NCI-H1930 (cell line): ENCODE measurements around the gene FGD3.

Source experiments
- DNase-seq, 2 experiments: peaks; one replicate each; lab custom pipeline; 2025; lab: John Stamatoyannopoulos, UW

FGD3 gene

DNA sequence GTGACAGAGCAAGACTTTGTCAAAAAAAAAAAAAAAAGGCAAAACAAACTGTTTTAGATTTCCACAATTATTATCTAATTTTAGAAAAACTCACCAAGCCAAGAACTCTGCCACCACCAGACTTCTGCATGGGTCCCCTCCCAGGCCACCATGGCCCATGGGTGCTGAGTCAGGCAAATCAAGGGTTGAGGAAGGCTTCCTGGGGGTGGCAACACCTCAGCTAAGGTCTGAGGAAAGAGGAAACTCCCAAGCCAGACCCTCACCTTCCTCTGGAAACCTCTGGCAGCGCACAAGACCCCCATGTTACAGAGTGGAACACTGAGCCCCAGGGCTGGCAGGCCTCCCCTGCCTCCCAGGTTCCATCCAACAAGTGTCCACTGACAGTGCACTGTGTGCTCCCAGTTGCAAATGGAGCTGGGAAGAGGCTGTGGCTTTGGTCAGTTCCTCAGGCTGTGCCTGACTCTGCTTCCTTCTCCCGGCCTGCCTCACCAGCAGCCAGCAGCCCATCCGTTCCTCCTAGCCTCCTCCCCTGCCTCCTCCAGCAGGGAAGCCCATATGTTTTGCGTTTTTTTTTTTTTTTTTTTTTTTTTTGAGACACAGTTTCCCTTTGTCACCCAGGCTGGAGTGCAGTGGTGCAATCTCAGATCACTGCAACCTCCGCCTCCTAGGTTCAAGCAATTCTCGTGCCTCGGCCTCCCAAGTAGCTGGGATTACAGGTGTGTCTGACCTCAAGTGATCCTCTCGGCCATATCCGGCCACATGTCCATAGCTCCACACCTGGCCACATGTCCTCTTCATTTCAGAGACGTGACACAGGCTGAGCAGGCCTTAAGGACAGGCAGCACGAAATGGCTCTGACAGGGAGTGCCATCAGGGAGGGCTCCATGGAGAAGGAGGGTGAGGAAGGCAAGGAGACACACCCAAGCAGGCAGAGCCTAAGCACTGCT is 107.7 kb downstream of the FGD3 start:
- no peak for DNase-seq

DNA sequence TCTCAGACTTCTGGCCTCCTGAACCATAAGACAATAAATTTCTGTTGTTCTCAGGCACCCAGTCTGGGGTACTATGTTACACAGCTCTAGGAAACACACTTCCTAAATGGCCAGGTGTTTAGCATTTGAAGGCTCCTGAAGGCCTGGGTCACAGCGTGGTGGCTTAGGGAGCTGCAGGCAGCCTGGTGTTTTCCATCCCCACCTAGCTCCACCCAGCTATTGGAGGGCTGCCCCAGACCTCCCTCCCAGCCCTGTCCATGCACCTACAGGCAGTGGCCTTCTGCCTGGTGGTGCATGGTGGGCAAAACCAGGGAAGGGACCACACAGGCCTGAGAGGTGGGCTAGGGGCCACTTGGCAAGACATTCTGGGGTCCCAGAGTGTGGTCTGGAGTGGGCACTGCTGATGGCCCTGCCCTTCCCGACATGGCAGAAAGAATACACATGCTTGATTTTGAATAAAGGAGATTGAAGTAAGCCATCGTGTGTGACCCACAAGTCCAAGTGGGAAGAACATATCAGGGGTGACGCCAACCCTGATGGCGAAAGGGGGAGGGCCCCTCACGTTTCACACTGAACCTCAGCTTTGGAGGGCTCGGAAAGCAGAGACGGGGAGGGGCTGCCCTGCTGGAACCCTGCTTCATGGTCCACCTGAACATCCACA is 109.8 kb downstream of the FGD3 start:
- DNase-seq = no peak

DNA sequence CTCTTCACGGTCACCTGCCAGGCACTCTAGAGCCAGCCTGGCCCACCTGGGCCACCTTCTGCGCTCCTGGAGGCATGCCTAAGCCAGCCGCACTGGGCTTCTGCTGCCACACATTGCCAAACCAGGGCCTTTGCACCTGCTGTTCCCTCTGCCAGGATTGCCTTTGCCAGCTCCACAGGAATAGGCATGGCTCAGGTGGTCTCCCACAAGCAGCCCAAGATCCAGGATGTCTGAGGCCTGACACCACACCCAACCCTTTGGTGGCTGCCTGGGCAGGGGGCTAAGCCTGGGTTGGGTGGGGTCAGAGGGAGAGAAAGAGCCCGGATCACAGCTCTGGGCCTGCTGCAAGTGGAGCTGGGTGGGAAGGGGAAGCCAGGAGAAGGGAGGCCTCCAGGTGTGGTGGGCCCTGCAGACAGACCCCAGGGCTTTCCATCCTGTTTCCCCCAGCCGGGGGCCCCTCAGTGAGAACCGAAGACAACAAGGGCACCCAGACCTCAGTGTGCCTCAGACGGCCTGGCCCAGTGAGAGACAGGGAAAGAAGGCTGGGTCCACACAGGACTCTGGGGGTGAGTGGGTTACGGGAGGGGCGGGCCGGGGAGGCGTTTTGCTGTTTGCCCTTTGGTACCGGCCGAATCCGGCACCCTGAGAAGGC is 110.5 kb downstream of the FGD3 start:
- DNase-seq = no peak

DNA sequence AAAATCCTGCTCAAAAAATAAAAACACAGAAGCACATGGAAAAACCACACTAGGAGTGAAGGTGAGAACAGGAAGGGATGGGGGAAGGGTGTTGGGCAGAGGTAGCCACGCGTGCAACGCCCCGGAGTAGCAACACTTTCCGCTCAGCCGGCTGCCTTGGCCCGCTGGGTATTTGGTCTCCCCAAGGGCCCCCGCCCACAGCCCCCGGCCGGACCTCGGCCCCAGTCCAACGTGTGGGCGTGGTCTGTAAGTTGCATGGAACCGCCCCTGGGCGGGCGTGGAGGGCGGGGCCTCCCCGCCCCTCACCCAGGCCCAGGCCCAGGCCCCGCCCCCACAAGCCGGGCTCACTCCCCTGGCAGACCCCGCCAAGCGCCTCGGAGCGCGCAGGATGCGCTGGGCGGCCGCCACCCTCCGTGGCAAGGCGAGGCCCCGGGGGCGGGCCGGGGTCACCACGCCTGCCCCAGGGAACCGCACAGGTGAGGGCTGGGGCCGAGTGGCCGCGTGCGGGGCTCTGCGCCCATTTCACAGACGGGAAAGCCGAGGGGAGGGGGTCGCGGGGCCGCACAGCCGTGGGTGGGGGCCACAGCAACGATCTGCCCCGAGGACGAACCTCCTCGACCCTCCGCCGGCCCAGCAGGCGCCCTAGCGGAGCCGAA is 111.2 kb downstream of the FGD3 start, which contains the start of gene SUSD3:
Gene SUSD3 (plus strand): TSS at position 347 of the 656 bp plus-strand sequence. CDS start 42 bp downstream, at position 389.
- DNase-seq = no peak

DNA sequence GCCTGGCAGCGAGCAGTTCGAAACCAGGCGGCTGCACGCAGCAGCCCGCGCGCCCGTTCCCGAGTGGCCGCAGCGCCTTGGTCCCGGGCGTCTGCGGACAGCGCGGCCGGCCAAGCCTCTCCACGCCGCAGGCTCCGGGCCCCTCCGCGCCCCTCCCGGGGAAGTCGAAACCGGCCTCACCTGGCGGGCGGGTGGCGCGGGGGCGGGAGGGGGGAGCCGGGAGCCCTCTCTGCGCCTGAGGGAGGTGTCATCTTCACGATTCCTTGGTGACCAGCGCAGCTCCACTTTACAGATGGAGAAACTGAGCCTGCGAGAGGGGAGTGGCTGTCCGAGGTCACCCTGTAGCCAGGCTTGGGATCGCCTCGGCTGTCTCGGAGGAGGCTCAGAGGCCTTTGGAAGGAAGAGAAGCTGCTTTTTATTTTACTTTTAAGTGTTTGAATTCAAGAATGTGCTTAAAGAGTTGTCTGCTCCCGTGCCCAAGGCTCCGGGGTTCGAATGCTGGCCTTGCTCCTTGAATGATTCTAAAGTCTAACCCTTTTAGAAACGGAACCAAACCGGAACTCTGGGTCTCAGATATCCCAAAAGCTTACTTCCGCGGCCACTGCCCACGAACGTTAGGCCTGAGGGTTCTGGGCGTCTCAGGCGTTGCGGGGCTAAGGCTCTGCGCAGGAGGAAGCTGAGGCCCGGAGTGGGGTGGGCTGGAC is 111.8 kb downstream of the FGD3 start:
- DNase-seq = no peak

DNA sequence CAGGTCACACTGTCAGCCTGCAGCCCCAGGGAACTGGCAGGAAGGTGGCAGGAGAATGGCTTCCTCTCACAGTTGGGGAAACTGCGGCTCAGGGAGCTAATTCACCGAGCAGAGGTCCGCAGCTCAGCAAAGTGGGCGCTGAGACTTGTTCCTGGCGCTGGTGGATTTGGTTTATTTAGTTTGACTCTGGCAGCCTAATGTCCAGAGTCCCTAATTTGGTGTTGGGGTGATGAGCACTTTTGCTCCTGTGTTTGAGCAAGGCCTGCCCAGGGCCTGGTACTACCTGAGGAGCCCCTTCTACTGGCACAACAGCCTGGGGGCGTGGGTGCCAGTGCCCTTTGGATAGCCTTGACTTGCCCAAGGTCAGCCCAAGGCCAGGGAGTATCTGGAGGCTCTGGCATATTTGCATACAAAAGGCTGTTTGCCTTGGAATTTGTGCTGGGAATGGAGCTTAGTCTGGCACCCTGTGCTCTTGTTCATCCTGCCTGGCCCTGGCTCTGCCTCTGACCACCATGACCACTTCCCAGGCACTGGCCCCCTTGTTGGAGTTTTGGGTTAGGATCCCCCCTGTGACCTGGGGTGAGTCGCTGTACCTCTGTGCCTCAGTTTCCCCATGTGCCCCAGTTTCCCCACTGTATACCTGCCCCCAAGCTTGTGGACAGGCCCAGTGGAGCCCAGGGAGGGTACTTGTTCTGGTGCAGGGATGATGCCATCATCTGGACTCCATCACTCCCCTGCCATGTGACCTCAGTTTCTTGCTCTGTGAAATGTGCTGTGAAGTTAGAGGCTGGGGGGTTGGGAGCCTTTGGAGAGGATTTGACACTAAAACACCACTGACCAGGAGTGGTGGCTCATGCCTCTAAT is 112.6 kb downstream of the FGD3 start:
- no peak for DNase-seq

DNA sequence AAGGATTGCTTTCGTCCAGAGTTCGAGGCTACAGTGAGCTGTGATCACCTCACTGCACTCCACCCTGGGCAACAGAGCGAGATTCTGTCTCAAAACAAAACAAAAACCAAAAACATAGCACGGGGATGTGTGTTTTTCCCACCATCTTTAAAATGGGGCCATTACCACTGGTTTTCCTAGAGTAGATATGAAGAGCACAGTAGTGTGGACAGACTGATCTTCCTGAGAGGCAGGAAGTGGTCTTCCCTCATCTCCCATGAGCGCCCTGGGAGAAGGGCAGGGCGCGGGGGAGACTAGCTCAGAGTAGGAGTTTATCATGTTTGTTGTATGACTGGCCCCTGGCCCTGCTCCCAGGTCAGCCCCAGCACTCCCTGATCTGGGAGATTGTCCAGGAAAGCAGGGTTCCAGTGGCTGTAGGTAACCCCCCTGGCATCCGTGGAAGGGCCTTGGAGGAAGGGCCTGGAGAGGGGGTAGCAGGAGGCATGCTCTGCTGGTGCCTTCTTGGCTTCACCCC is 113.5 kb downstream of the FGD3 start:
- DNase-seq = no peak

DNA sequence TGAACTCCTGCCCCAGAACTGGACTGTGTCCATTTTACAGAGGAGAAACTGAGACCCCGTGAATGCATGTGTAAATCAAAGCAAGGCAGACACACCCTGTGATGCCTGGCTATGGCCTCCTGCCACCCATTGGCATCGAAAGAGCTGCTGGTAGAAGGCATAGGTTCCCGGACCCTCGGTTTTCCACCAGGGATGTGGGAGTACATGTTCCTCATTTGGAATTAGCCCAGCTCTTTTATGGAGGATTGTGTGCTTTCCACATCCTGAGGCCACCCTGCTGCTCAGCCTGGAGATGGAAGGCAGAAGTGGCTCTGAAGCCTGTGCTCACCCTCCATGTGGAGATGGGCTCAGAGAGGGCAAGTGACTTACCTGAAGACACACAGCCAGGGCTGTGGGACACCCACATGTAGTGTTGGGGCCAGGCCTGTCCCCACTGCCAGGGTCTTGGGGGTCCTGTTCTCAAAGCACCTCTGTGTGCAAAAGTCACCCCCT is 114.0 kb downstream of the FGD3 start:
- no peak for DNase-seq

DNA sequence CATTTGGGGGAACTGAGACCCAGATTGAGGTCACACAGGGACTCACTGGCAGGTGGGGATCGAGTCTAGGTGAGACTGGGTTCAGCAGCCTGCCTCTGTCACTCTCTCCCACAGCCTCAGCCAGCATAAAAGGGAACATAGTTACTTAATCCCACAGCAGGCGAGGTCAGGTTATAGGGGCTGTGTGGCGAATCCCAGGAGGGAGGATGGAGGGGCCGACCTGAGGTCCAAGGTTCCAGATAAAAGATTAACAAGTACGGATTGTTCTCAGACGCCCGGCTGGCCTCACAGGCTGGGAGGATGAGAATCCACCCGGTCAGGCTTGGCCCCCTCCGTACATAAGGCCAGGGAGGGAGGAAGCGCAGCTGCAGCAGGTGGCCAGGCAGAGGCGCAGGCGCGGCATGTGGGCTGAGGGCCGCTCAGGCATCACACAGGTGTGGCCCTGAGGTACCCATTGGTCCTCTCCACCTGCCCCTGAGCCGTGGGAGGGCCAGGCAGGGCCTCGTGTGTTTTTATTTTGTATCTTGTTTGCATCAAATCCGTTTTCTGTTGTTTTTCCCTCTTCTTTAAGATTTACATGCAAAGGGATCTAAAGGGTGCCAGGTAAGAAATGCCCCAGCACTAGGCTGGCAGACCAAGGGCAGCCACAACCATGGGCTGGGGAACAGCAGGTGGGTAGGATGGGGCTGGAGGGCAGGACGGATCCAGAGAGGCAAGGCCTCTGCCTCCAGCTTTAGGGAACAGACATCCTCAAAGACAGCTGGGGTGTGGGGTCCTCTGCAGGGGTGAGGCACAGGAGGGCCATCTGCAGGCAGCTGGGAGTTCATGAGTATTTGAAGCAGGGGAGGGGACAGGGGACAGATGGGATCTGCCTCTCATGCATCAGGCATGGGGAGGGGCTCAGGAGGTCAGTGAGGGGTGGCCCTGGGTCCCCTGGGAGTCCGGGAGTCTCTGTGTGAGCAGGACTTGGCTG is 114.8 kb downstream of the FGD3 start:
- DNase-seq = no peak

DNA sequence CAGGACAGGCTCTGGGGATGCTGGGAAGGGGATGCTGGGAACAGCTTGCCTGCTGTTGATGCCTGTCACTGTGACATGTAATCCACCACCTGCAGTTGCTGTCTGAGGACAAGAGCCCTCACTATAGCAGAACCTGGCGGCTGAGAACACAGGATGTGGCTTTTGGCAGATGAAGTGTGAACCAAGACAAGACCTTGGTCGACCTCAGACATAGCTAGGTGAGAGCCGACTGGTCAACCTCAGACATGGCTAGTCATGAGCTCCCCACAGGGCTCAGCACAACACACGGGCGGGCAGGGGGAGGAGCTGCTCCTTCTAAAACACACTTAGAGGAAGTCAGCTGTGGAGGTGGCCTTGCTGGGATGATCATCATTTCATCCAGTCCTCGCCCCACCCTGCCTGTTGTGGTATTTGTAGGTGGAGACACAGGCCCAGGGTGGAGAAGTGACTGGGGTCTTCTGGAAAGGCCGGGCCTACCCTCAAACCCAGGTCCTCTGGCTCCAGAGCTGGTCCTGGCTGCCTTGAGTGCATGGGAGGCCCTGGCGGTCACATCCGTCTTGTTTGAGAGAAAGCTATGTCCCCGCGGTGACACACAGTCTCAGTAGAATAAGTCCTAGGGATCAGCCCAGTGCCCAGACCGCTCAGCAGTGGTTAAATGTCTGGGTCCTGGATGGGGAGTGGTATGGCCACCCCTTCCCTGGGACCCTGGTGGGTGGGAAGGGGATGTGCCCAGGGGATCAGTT is 117.2 kb downstream of the FGD3 start:
- no peak for DNase-seq

DNA sequence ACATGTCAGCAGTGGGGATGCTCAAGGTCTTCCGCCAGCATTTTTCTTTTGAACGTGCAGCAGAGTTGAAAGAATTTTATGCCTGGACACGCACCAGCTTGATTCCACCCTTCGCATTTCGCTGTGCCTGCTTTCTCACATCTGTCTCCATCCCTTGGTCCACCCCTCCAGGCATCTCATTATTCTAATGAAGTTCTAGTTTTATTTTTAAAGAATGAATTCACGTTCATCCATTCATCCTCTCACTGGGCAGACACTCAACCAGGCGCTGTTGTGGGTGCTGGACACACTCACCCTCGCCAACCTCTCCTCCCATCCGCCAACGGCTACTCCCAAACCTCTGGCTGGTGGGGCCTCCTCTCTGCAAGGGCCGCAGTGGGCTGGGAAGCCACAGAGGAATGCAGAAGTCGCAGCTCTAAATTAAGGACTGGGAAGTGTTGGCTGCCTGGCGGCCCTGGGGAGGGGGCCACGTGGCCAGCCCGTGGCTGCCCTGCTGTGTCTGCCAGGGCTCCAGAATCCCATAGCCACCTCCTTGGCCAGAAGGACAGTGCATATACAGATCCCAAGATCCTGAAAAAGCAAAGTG is 117.9 kb downstream of the FGD3 start:
- no peak for DNase-seq

DNA sequence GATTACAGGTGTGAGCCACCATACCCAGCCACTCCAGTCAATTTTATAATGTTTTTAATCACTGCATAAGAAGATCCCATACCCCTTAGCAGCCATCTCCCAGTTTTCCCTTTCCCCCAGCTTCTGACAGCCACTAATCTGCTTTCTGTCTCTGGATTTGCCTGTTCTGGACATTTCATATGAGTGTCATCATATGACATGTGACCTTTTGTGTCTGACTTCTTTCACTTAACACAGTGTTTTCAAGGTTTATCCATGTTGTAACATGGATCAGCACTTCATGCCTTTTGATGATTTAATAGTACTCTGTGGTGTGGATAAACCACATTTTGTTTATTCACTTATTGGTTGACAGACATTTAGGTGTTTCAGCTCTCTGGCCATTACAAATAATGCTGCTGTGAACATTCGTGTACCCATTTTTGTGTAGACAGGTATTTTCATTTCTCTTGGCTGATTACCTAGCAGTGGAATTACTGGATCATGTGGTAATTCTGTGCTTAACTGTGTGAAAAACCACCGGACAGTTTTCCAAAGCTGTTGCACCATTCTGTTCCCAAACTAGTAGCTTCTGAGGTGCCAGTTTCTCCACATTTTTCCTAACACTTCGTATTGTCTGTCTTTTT is 119.8 kb downstream of the FGD3 start:
- no peak for DNase-seq

DNA sequence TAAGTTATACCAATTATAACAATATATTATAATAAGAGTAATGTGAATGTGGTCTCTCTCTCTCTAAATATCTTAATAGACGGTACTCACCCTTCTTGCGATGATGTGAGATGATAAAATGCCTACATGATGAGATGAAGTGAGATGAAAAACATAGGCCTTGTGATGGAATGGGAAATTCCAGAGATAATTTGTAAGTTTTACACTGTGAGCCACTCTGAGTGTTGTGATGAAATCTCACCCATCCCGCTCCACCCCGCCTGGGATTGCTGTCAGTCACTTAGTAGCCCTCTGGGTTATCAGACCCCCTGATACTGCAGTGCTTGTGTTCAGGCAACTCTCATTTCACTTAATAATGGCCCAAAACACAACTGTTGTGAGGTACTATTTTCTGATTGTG is 121.6 kb downstream of the FGD3 start:
- DNase-seq = no peak

DNA sequence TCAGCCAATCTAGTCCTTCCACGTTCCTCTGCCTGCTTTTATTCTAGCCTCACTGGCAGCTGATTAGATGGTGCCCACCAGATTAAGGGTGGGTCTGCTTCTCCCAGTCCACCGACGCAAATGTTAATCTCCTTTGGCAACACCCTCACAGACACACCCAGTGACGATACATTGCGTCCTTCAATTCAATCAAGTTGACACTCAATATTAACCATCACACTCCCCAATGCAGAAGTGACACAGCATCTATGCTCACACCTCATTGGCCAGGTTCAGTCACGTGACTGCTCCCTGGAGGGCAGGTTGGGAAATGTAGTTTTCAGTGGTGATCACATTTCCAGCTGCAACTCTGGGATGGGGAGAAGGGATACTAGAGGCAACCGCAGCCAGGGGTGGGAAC is 124.1 kb downstream of the FGD3 start:
- peak; percentile 36 to 39 for DNase-seq

DNA sequence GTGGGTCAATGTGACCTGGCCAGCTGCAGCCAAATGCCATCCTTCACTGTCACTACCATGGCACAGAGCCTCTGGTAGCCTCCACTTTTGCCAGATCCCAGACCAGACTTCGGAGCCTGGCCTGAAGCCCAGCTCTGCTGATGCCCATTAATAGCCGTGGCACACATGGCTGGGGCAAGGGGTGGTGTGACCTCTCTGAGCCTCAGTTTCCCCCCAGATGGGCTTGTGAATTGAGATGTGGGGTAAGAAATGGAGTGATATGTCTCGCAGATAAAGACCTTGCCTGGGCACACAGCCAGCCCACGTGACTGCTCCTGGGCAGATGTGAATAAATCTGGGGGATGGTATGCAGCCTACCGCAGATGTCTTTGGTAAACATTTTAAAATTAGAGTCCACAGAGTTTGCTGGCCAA is 125.1 kb downstream of the FGD3 start:
- no peak for DNase-seq

DNA sequence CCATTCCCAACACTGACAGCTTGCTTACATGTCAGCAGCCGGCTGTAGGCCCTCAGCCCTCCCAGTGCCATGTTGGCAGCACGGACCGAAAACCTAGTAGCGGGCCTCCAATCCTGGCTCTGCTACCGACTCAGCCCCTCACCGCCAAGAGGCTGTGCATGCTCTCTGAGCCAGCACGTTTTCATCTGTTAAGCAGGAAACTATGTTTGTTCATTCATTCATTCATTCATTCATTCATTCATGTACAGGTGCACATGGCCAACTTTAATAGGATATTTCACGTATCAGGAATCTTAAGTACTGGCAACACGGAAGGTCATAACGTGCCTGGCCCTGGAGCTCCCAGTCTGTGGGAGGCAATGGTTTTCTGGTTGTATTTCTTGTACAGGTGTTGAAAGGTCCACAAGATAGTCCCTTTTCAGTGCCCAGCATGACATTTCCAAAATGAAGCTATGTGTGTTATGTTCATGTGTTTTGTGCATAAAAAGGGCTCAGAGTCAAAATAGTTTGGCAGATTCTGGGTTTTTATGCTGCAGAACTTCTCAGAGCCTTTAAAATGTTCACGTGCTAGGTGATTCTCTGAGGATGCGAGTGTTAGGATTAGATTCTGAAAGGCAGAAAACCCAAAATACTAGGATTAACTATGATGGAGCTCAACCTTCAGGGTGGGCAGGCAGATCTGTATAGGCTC is 128.9 kb downstream of the FGD3 start:
- DNase-seq = no peak

DNA sequence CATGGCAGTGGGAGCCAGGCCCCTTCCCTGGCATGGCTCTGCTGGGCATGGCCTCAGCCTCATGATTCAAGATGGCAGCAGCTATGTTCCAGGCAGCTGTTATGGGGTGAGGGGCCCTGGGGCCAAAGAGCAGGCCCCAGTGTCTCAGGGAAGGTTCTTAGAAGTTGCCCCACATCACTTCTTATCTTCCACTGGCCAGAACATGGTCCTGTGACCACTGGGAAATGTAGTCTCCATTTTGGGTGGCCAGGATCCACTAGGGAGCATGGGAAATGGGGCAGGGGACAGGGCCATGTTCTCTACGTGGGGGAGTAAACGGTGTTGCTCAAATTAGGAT is 129.4 kb downstream of the FGD3 start:
- DNase-seq = no peak
